ENCODE results near the gene ASB7.

The ASB7 gene

DNA sequence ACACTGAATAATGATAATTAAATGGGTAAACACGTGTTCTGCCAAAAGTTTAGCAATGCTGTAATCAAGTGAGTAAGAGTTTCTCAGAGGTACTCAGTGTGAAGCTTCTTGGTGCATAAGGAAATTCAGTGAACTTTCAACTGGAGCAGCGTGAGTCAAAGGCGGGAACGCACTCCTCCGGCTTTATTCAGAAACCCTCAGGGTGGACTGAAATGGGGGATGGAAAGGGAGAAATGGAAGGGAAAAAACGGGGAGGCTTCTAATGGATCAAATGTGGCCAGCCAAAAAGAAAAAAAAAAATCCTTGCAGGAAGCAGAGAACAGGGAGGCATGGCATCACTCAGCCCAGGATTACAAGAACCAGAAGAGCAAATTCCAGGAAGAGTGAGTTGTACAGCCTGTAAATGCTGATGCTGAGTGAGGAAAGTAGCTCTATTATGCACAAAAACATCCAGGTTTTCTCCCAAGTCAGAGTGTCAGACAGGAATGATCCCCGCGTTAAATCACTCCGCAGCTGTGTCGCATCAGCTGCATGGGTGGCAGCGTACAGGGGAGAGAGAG lies 85.3 kb downstream of the ASB7 start:
- DNase-seq, result no peak

DNA sequence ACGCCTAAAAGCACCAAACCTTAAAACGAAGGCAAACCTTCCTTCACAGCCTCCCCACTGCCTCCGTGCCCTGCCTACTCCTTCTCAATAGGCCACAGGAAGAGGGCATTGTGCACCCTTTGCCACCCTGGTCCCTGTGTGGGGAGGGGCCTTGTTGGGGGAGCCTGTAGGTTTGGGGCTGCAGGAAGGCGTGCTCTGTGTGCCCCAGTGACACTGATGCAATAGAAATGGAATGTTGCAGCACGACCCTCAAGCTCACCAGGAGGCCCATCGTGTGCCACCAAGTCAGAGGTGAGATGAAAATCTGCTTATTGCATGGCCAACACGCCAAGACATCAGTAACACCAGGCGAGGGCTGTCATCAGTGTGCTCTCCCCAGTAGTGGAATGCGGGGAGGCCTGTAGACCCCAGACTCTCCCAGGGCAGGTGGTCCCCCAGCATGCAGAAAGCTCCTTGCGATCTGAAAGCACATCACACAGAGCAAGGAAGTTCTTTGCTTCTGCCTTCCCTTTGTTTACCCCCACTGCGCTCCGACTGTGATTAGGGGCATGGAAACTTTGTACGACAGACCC lies 86.2 kb downstream of the ASB7 start:
- DNase-seq, result no peak

DNA sequence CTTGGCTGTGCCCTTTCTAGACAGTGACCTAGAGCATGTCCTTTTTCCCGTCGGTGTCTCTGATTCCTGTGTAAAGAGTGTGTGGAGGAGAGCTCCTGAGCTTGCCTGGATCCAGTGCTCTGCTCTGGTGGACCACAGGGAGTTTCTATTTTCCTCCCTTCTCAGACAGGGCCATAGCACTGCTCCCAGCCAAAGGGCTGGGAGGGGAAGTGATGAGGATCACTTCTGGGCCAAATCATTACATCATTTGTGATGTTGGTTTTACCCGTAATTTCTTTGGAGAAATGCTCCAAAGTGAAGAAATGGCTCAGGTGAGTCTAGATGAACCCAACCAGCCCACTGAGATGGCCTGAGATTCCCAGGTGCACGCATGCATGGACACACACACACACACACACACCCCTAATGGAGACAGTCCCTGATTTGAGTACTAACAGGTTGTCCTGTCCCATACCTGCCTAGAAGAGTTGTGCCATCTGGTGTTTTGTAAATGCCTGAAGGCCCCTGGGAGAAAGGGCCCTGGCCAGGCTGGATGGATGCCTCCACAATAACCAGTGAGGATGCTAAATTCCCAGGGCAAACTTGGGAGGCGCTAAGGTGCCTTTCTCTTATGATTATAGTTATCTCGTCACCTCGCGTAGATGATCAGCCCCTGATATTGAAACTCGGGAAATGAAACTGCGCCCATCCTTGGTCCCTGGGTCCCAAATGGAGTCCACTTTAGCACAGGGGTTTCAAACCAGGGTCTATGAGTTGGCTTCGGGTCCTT lies 86.9 kb downstream of the ASB7 start:
- no peak for DNase-seq

GRCh38 chr15:100690032-100690794 lies 87.8 kb downstream of the ASB7 start:
- DNase-seq, result no peak

DNA sequence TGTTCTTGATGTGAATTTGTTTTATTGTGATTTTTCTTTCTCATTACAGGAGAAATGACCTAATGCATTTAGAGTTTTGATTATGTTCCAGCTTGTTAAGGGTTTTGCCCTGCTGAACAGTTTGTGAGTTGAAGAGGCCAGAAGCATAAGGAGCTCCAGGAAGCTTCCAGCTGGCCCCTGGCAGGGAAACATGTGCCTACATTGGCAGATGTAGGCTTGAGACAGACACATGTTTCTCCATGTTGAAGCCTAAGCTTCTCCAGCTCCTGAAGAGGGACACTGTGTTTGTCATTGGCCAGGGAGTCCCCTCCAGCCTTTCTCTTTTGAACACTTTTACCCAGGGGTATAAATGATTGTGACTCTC lies 88.4 kb downstream of the ASB7 start:
- DNase-seq, result no peak

- no peak for DNase-seq
Measured at GRCh38 chr15:100691321-100691720, 88.9 kb downstream of the ASB7 start.

DNA sequence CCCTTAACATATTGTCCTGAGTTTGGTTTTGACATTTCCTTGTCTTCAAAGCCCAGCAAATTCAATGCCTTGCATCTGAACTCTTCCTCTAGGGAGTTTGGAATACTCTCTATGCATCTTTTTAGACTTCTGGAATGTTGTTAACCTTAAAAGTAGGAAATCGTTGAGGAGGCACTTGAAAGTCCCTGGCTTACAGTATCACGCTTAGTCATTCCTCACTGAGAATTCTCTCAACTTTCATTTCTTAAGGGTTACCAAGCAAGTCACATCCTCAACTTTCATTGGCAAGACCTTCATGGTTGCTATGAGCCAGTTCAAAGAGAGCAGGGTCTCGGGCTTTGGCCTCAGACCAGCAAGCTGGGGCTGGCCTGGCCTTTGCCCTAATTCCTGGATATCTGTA lies 89.9 kb downstream of the ASB7 start:
- no peak for DNase-seq

GRCh38 chr15:100692671-100693070 lies 90.3 kb downstream of the ASB7 start:
- no peak for DNase-seq

DNA sequence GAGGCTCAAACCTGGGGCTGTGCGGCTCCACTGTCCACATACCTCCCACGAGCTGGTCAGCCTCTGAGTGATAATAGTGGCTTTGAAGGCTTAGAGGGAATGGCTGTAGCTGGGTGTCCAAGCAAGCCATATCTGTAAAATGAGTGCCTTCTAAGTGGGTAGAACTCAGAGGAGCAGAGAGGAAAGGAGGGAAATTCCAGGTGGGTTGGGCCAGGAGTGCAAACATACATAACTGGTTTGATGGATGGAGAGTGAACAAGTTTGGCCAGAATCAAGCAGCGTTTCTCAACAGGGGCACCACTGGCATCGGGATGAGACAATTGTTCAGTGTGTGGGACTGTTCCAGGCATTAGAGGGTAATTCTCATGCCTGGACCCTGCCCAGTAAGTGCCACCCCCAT lies 91.1 kb downstream of the ASB7 start:
- no peak for DNase-seq

GRCh38 chr15:100694381-100695021 lies 92.1 kb downstream of the ASB7 start:
- DNase-seq, result no peak

GRCh38 chr15:100695048-100695447 lies 92.7 kb downstream of the ASB7 start:
- DNase-seq, result no peak

GRCh38 chr15:100696452-100696851 lies 94.1 kb downstream of the ASB7 start:
- no peak for DNase-seq

All from SW 1271 (cell line).